Measurements from ENCODE around the gene LIPN. TPM values are rescaled to one million over a fixed set of nuclear protein-coding genes. Genes with fewer than 3 reads are reported as not detected.
A peak's percentile ranks its signal among the peaks of the same experiment; 100 is the strongest.
"Not testable (repeated sequence)": the region's sequence is repeated elsewhere in the genome, so short reads cannot be mapped to it uniquely, and the experiment has no call there.

Gene LIPN
- not detected for total RNA-seq

DNA sequence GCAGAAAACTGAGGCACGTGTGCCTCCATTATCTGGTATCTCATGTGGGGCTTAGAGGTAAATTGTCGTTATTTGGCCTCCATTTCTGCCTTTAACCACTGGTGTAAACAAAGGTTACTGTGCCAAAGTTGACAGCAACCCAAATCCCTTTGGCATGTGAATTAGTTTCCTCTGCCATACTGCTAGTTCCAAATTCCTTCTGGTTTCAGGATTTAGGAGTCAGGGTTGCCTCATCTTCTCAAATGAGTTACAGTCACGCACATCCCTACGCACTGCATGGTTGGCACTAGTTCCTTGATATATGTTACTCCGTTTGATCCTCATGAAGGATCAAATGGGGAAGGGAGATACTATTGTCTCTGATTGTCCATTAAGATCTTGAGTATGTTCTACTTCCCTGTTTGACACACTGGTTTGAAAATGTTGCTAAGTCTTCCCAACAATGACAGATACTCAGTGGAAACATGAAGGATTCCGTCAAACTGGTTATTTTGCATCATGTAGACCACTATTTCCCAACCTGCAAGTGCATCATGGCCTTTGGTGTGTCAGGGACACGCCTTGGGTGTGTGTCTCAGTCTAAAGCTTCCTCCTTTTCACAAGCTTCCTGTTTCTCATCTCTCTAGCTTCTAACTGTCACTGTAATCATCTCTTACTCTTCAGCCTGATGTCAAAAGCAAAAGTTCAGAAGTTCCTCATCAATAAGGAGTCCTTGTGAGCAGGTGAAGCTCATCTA lies at the start of gene LIPN:
LIPN (plus strand) TSS at position 655 of the 736 bp plus-strand sequence. CDS start 1,386 bp downstream, outside the sequence.
- ATAC-seq (no peak), DNase-seq (ENCODE audit: low spot score in 2 of 2) (no peak)
- no peaks in the 10 kb centered on the region for H3K9me3 Mint-ChIP-seq
- no peak within 1 kb of the TSS for H3K27ac Mint-ChIP-seq
- H3K36me3 Mint-ChIP-seq = no peaks in the 10 kb centered on the region

- no peak overlapping the region for H3K27ac Mint-ChIP-seq
- DNase-seq (ENCODE audit: low spot score in 2 of 2) (no peak), ATAC-seq (no peak)
- H3K9me3 Mint-ChIP-seq = no peaks in the 10 kb centered on the region
- H3K36me3 Mint-ChIP-seq = no peaks in the 10 kb centered on the region
These were observed 44.3 kb upstream of the LIPN start for GRCh38 chr10:88715517-88715916.

DNA sequence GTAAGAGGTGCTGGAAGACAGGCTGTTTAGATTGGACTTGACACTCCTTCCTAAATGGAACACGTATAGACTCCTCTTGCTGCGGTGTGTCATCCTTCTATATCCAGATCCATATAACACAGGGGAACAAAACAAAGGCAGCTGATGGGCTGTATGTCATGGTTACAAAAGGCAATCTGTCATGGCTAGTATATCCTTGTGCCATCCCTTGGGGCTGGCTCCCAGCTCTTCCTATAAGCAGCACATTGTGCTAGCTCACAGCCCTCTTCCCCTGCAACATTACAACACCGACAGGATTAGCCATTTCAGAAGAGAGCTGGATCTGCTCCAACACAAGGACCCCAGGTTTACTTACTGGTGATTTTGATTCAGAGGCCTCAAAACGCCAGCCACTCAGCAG lies 38.4 kb upstream of the LIPN start:
- Mint-ChIP-seq H3K9me3 (no peaks in the 10 kb centered on the region), H3K36me3 (no peaks in the 10 kb centered on the region), H3K27ac (no peak overlapping the region)
- ATAC-seq (no peak), DNase-seq (ENCODE audit: low spot score in 2 of 2) (no peak)

DNA sequence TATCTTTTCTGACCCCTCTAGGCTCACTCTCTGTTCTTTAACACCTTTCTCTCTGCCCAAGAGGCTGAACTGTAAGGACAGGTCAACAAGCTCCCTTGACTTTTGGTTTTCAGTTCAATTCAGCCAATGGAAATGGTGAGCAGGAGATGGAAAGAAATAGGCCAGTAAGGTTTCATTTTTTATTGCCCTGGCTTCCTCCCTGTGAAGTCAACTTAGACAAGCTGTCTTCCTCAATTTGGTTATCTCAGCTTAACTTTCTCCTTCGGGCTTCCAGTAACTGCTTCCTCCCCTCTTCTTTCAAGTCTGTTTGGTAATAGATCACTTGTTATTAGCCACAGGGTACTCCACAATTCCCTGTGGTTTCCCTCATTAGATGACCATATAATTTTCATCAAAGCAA lies 34.0 kb upstream of the LIPN start:
- ATAC-seq (no peak), DNase-seq (ENCODE audit: low spot score in 2 of 2) (no peak)
- Mint-ChIP-seq H3K27ac (no peak overlapping the region), H3K9me3 (no peaks in the 10 kb centered on the region), H3K36me3 (no peaks in the 10 kb centered on the region)

GRCh38 chr10:88728107-88728763 lies 31.6 kb upstream of the LIPN start:
- no peaks in the 10 kb centered on the region for H3K9me3 Mint-ChIP-seq

DNA sequence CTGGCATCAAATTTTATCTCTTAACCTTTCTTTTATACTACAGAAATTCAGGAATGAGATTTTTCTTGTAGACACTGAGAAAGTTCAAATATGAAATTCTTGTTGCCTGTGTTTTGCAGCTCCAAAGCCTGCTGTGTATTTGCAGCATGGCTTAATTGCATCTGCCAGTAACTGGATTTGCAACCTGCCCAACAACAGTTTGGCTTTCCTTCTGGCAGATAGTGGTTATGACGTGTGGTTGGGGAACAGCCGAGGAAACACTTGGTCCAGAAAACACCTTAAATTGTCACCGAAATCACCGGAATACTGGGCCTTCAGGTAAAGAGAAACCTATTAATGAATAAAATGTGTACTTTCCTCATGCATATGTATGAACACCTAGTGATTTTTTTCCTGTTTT lies 29.0 kb upstream of the LIPN start:
- DNase-seq (ENCODE audit: low spot score in 2 of 2) (no peak), ATAC-seq (no peak)
- H3K36me3 Mint-ChIP-seq = no peaks in the 10 kb centered on the region
- no peaks in the 10 kb centered on the region for H3K9me3 Mint-ChIP-seq
- H3K27ac Mint-ChIP-seq = no peak overlapping the region

More at GRCh38 chr10:88728107-88728763, 31.6 kb upstream of the LIPN start:
- Mint-ChIP-seq H3K36me3 (no peaks in the 10 kb centered on the region), H3K27ac (no peak overlapping the region)
- ATAC-seq (peak; percentile 33 to 78), DNase-seq (ENCODE audit: low spot score in 2 of 2) (peak in 1 of 2 donors; percentile 84)

DNA sequence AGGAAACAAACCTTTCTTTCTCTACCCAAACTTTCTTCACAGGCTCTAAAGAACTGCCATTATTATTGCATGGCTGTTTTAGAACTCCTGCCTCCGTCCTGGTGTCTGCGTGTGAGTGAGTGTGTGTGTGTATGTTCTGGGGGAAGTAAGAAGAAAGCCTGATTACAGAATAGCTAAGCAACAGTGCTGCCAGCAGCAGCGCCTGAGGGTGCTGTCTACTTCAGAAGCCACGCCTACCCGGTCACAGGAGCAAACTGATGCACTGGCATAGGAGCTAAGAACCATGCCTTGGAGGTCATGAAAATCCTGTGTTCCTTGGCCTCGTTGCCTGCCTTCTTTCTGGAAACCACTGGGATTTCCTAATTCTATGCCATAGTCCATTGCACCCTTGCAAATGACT lies 28.5 kb upstream of the LIPN start:
- Mint-ChIP-seq H3K9me3 (no peaks in the 10 kb centered on the region), H3K36me3 (no peaks in the 10 kb centered on the region), H3K27ac (no peak overlapping the region)
- DNase-seq (ENCODE audit: low spot score in 2 of 2) = no peak
- no peak for ATAC-seq

GRCh38 chr10:88733215-88733614 lies 26.6 kb upstream of the LIPN start:
- DNase-seq (ENCODE audit: low spot score in 2 of 2) = no peak
- Mint-ChIP-seq H3K27ac (no peak overlapping the region), H3K9me3 (no peaks in the 10 kb centered on the region), H3K36me3 (no peaks in the 10 kb centered on the region)
- ATAC-seq = no peak

DNA sequence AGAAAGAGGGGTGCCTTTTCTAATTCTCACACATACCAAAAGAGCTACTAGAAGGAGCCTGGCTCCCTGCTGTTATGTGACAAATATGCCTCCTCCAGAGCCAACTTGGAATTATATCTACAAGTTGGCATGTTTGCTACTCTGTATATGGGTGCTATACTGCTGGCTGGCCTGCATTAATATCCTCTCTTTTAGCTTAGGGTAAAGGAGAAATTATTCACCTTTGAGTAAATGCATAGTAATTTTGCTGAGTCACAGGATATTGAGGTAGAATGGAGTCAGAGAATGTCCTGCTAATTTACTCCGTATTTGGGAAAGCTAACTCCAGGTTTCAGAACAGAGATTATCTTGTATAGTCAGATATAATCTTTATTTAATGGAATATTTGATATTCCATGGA lies 24.2 kb upstream of the LIPN start:
- no peak for ATAC-seq
- no peak for DNase-seq (ENCODE audit: low spot score in 2 of 2)
- H3K27ac Mint-ChIP-seq = no peak overlapping the region
- H3K9me3 Mint-ChIP-seq = no peaks in the 10 kb centered on the region
- no peaks in the 10 kb centered on the region for H3K36me3 Mint-ChIP-seq

- not testable (repeated sequence) for H3K36me3 Mint-ChIP-seq; DNase-seq (ENCODE audit: low spot score in 2 of 2); H3K27ac Mint-ChIP-seq; ATAC-seq
- peaks cover 4 to 10% of the 10 kb centered on the region in 2 donors for H3K9me3 Mint-ChIP-seq
These were observed 17.9 kb upstream of the LIPN start for GRCh38 chr10:88741921-88742320.

DNA sequence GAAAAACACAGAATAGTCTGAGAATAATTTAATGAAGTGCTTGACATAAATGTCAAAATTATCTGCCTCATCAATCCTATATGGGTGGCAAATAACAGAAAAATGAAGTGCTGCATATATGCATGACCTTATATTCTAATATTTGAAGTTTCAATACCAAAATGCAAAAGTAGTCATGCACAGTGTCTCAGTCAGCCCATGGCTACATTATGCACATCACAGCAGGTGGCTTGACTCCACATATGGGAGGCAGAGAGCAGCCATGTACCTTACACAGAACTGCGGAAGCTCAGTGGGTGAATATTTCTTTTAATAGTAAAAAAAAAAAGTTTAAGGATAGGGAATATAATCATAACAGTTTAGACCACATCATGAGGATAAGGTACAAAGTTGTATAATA lies 17.4 kb upstream of the LIPN start:
- no peak overlapping the region for H3K27ac Mint-ChIP-seq
- no peak for ATAC-seq

DNA sequence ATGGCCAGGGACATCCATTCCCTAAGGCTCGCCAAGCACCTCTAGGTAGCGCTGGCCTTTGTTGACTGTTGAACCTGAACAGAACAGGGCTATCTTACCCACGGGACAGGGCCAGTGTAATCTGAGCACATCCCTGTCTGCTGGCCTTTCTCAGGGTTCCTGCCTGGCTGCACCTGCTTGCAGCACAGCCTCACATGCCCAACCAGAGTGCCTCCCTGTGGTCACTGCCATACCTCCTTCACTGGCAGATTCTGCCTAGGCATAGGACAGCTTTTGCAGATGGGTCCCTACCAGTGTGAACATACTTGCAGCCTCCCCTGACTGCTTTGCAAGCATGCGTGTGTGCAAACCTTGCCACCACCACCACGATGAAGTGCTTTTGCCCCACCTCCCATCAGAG lies 15.8 kb upstream of the LIPN start:
- Mint-ChIP-seq H3K9me3 (peaks cover 4 to 10% of the 10 kb centered on the region in 2 donors), H3K36me3 (peaks cover 0 to 4% of the 10 kb centered on the region in 2 donors), H3K27ac (no peak overlapping the region)
- ATAC-seq = no peak
- no peak for DNase-seq (ENCODE audit: low spot score in 2 of 2)

More for the DNA sequence above, 17.4 kb upstream of the LIPN start:
- Mint-ChIP-seq H3K36me3 (peaks cover 0 to 4% of the 10 kb centered on the region in 2 donors), H3K9me3 (peaks cover 4 to 10% of the 10 kb centered on the region in 2 donors)
- no peak for DNase-seq (ENCODE audit: low spot score in 2 of 2)

- ATAC-seq (no peak), DNase-seq (ENCODE audit: low spot score in 2 of 2) (no peak)
- peaks cover 4 to 10% of the 10 kb centered on the region in 2 donors for H3K9me3 Mint-ChIP-seq
- no peak overlapping the region for H3K27ac Mint-ChIP-seq
- H3K36me3 Mint-ChIP-seq = peaks cover 0 to 4% of the 10 kb centered on the region in 2 donors
These were observed 14.2 kb upstream of the LIPN start for GRCh38 chr10:88745633-88746032.

DNA sequence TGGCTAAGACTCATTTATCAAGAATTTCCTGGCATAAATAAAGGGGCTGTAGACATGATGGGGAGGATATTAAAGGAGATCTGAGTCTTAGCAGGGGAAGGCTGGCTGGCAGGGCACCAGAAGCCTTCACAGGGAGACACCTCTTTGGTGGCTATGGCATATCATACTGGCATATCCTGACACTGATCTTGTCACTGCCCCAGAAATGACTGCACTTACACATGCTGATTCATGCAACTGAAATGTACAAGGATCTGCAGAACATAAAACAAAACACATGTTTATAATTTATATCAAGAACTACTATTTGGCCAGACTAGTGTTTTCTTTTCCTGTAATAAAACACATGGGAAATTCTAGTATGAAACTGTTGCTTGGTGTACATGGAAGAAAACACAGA lies 5.5 kb upstream of the LIPN start:
- DNase-seq (ENCODE audit: low spot score in 2 of 2) (no peak), ATAC-seq (no peak)
- no peaks in the 10 kb centered on the region for H3K9me3 Mint-ChIP-seq
- H3K27ac Mint-ChIP-seq = no peak overlapping the region
- no peaks in the 10 kb centered on the region for H3K36me3 Mint-ChIP-seq

- peak in 1 of 2 donors; percentile 6 for DNase-seq (ENCODE audit: low spot score in 2 of 2)
- peak; percentile 97 to 99 for ATAC-seq
- no peaks in the 10 kb centered on the region for H3K9me3 Mint-ChIP-seq
- H3K27ac Mint-ChIP-seq = no peak overlapping the region
- H3K36me3 Mint-ChIP-seq = no peaks in the 10 kb centered on the region
These were observed 4.1 kb upstream of the LIPN start for GRCh38 chr10:88755753-88756152.

DNA sequence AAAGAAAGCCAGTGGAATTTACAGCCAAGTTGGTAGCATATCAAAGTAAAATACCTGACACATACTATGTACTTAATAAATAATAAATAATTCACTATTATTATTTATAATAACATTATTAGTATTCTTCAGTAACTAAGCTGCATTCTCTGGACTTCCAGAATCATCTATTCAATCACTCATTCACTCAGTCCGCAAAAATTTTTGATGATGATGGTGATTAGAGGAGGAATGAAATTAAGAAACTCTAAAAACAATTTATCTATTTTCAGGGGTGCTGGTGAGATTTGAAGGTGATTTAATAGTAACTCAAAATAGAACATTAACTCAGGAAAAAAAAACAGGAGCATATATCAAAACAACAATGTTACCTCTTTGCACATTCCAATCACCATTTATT lies 3.2 kb upstream of the LIPN start:
- no peak for ATAC-seq

GRCh38 chr10:88762906-88763305 lies 3.1 kb downstream of the LIPN start:
- H3K36me3 Mint-ChIP-seq = no peaks in the 10 kb centered on the region
- no peak for ATAC-seq
- H3K27ac Mint-ChIP-seq = no peak overlapping the region
- no peak for DNase-seq (ENCODE audit: low spot score in 2 of 2)
- H3K9me3 Mint-ChIP-seq = no peaks in the 10 kb centered on the region

More for the DNA sequence above, 3.2 kb upstream of the LIPN start:
- Mint-ChIP-seq H3K27ac (no peak overlapping the region), H3K9me3 (no peaks in the 10 kb centered on the region), H3K36me3 (no peaks in the 10 kb centered on the region)
- DNase-seq (ENCODE audit: low spot score in 2 of 2) = no peak

GRCh38 chr10:88763441-88763840 lies 3.6 kb downstream of the LIPN start:
- Mint-ChIP-seq H3K36me3 (no peaks in the 10 kb centered on the region), H3K9me3 (no peaks in the 10 kb centered on the region), H3K27ac (no peak overlapping the region)
- ATAC-seq (no peak), DNase-seq (ENCODE audit: low spot score in 2 of 2) (no peak)

Data from activated naive CD4-positive, alpha-beta T cell treated with anti-CD3 and anti-CD28 coated beads, Interleukin-2, amount 50 U/mL, for 72 hours (primary cell).